Measurements from ENCODE around the gene ARID2. TPM values are rescaled to one million over a fixed set of nuclear protein-coding genes. Genes with fewer than 3 reads are reported as not detected.

ARID2 gene
- total RNA-seq, 6 donors from 2014 or later = 19.4 to 48.5 (median 27.0) TPM

- peak in 1 of 2 donors; percentile 61 for ATAC-seq (ENCODE audit: low FRiP score in 2 of 2)
- WGBS, 2 donors = 100% methylated on average over 2 to 7 of the region's 7 CpGs
These were observed 33.5 kb upstream of the ARID2 start for GRCh38 chr12:45696049-45696448.

DNA sequence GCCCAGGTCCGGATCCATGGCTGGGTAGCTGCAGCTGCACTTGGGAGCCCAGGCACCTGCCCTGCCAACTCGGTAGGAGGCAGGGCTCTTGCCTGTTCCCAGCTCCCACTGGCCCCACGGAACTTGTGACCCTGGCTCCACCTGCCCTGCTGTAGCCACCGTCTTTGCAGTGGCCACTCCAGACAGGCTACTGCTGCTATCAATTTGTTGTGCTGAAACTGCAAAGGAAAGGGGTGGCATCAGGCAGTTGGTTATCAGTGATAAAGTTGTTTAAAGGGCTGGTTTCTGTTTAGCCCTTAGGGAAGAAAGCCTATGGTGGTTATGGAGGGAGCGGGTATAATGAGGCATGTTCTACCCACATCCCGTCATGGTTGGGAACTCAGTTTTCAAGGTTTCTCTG is 32.1 kb upstream of the ARID2 start:
- WGBS, 2 donors = 50 to 76% methylated on average over 2 to 6 of the region's 6 CpGs
- TF ChIP-seq CTCF (IDR thresholded peaks at IDR 0.05) (no peak), POLR2AphosphoS5 (IDR thresholded peaks at IDR 0.05) (no peak), POLR2A (IDR thresholded peaks at IDR 0.05) (no peak), EP300 (IDR thresholded peaks at IDR 0.05) (no peak)
- Histone ChIP-seq H3K9me3 (peaks cover 0 to 12% (median 0%) of the 10 kb centered on the region in 4 donors), H3K27ac (no peak overlapping the region), H3K27me3 (no peaks in the 10 kb centered on the region), H3K4me3 (no peak overlapping the region), H3K4me1 (no peaks in the 10 kb centered on the region), H3K36me3 (no peaks in the 10 kb centered on the region)
- DNase-seq = peak in 1 of 2 donors; percentile 19
- no peak for ATAC-seq (ENCODE audit: low FRiP score in 2 of 2)

More at GRCh38 chr12:45696049-45696448, 33.5 kb upstream of the ARID2 start:
- H3K27ac ChIP-seq = no peak overlapping the region
- no peaks in the 10 kb centered on the region for H3K27me3 ChIP-seq
- peaks cover 0 to 5% (median 0%) of the 10 kb centered on the region in 4 donors for H3K9me3 ChIP-seq
- no peak for TF ChIP-seq POLR2AphosphoS5 (IDR thresholded peaks at IDR 0.05)
- no peak for TF ChIP-seq CTCF (IDR thresholded peaks at IDR 0.05)
- TF ChIP-seq POLR2A (IDR thresholded peaks at IDR 0.05) = no peak
- TF ChIP-seq EP300 (IDR thresholded peaks at IDR 0.05) = no peak
- H3K36me3 ChIP-seq = no peaks in the 10 kb centered on the region
- peak in 1 of 2 donors; percentile 48 for DNase-seq
- no peak overlapping the region for H3K4me3 ChIP-seq
- no peaks in the 10 kb centered on the region for H3K4me1 ChIP-seq

GRCh38 chr12:45701296-45701695 is 28.2 kb upstream of the ARID2 start:
- DNase-seq = no peak
- Histone ChIP-seq H3K4me1 (no peaks in the 10 kb centered on the region), H3K4me3 (no peak overlapping the region), H3K9me3 (peaks cover 0 to 12% (median 0%) of the 10 kb centered on the region in 4 donors), H3K27ac (no peak overlapping the region), H3K36me3 (no peaks in the 10 kb centered on the region), H3K27me3 (no peaks in the 10 kb centered on the region)
- no peak for TF ChIP-seq POLR2AphosphoS5 (IDR thresholded peaks at IDR 0.05)
- TF ChIP-seq CTCF (IDR thresholded peaks at IDR 0.05) = no peak
- no peak for TF ChIP-seq POLR2A (IDR thresholded peaks at IDR 0.05)
- no peak for TF ChIP-seq EP300 (IDR thresholded peaks at IDR 0.05)
- ATAC-seq (ENCODE audit: low FRiP score in 2 of 2) = no peak
- whole genome bisulfite sequencing, 2 donors = 70 to 72% methylated on average over 4 of the region's 4 CpGs

GRCh38 chr12:45703942-45704341 is 25.6 kb upstream of the ARID2 start:
- no peak for DNase-seq
- Histone ChIP-seq H3K9me3 (peaks cover 0 to 7% (median 0%) of the 10 kb centered on the region in 4 donors), H3K4me3 (no peak overlapping the region), H3K27ac (no peak overlapping the region), H3K36me3 (no peaks in the 10 kb centered on the region), H3K27me3 (no peaks in the 10 kb centered on the region), H3K4me1 (no peaks in the 10 kb centered on the region)
- ATAC-seq (ENCODE audit: low FRiP score in 2 of 2) = no peak
- TF ChIP-seq POLR2A (IDR thresholded peaks at IDR 0.05) = no peak
- no peak for TF ChIP-seq CTCF (IDR thresholded peaks at IDR 0.05)
- TF ChIP-seq POLR2AphosphoS5 (IDR thresholded peaks at IDR 0.05) = no peak
- TF ChIP-seq EP300 (IDR thresholded peaks at IDR 0.05) = no peak

- 95 to 100% methylated on average over 2 of the region's 2 CpGs for WGBS, 2 donors
These were observed 24.5 kb upstream of the ARID2 start for GRCh38 chr12:45704968-45705367.

More at GRCh38 chr12:45704968-45705367, 24.5 kb upstream of the ARID2 start:
- no peak for TF ChIP-seq POLR2A (IDR thresholded peaks at IDR 0.05)
- no peak for TF ChIP-seq POLR2AphosphoS5 (IDR thresholded peaks at IDR 0.05)
- no peak for TF ChIP-seq CTCF (IDR thresholded peaks at IDR 0.05)
- TF ChIP-seq EP300 (IDR thresholded peaks at IDR 0.05) = no peak
- no peak for DNase-seq
- Histone ChIP-seq H3K9me3 (peaks cover 0 to 7% (median 0%) of the 10 kb centered on the region in 4 donors), H3K36me3 (no peaks in the 10 kb centered on the region), H3K4me1 (no peaks in the 10 kb centered on the region), H3K4me3 (no peak overlapping the region), H3K27ac (no peak overlapping the region), H3K27me3 (no peaks in the 10 kb centered on the region)
- no peak for ATAC-seq (ENCODE audit: low FRiP score in 2 of 2)
